CD4-positive, alpha-beta T cell (primary cell): Measurements from ENCODE around the gene BTG1. TPM values are rescaled to one million over a fixed set of nuclear protein-coding genes. Genes with fewer than 3 reads are reported as not detected.

Experiments used
- ATAC-seq: fragments of 200-7000 bp; cut with Tn5 transposase; one replicate; pipeline ENCODE4 v1.10.0; 2022; ENCODE audit warnings: mild to moderate bottlenecking; ENCODE audit not compliant: poor library complexity
- CTCF ChIA-PET: fragments of 350-600 bp; sonication (Branson Sonifier 250); formaldehyde crosslinking; loops from one replicate; lab custom pipeline; 2021; ENCODE audit warnings: antibody characterized with exemption, inconsistent platforms; lab: Charles Lee
- POLR2A ChIA-PET: fragments of 350-600 bp; sonication (Branson Sonifier 250); formaldehyde crosslinking; loops from one replicate; lab custom pipeline; 2021; ENCODE audit warnings: antibody characterized with exemption, inconsistent platforms; lab: Charles Lee
- DNase-seq, 14 experiments: peaks; one replicate each; pipeline ENCODE4 v3.0.0-alpha.2; 2013 to 2020; ENCODE audit warnings: mixed read lengths in 2 of 14
- H3K27ac ChIP-seq, 2 donors: one replicate each; pipeline versions ENCODE4 v1.5.1 to v1.7.0; 2013; ENCODE audit warnings: low read length in 2 of 2, low read depth in 1 of 2, mild to moderate bottlenecking in 1 of 2
- H3K27me3 ChIP-seq, 2 experiments: 1 replicate in 1 of 2; 2 replicates in 1 of 2; pipeline versions ENCODE4 v1.6.1 to v1.7.0; 2013; ENCODE audit warnings: low read length in 2 of 2, control low read depth in 1 of 2, mild to moderate bottlenecking in 1 of 2, moderate library complexity in 1 of 2; ENCODE audit not compliant: insufficient read depth in 2 of 2, control insufficient read depth in 1 of 2
- H3K36me3 ChIP-seq: one replicate; pipeline ENCODE4 v1.6.1; 2013; ENCODE audit warnings: low read length, control low read depth; ENCODE audit not compliant: insufficient read depth
- H3K4me1 ChIP-seq: one replicate; pipeline ENCODE4 v1.6.1; 2013; ENCODE audit warnings: low read length, control low read depth; ENCODE audit not compliant: insufficient read depth
- H3K4me3 ChIP-seq: one replicate; pipeline ENCODE4 v1.5.1; 2013; ENCODE audit warnings: mild to moderate bottlenecking, low read length, moderate library complexity
- H3K9me3 ChIP-seq, 2 experiments: 1 replicate in 1 of 2; 2 replicates in 1 of 2; pipeline versions ENCODE4 v1.6.1 to v1.7.0; 2013; ENCODE audit warnings: low read length in 2 of 2, mild to moderate bottlenecking in 2 of 2, control low read depth in 1 of 2, moderate library complexity in 1 of 2; ENCODE audit not compliant: control insufficient read depth in 1 of 2, insufficient read depth in 1 of 2
- H3K27ac Mint-ChIP-seq: one replicate; pipeline ENCODE4 v1.8.0; 2020; ENCODE audit warnings: mixed read lengths
- H3K27me3 Mint-ChIP-seq: one replicate; pipeline ENCODE4 v1.8.0; 2021; ENCODE audit warnings: mixed read lengths
- H3K36me3 Mint-ChIP-seq: one replicate; pipeline ENCODE4 v1.8.0; 2021; ENCODE audit warnings: low read depth, mixed read lengths
- H3K4me1 Mint-ChIP-seq: one replicate; pipeline ENCODE4 v1.8.0; 2021; ENCODE audit warnings: low read depth, mixed read lengths
- H3K4me3 Mint-ChIP-seq: one replicate; pipeline ENCODE4 v1.8.0; 2020; ENCODE audit warnings: mild to moderate bottlenecking, mixed read lengths
- H3K9me3 Mint-ChIP-seq: one replicate; pipeline ENCODE4 v1.8.0; 2020; ENCODE audit warnings: mixed read lengths
- CTCF ChIP-seq: fragments of 200-600 bp; IDR thresholded peaks from one replicate; pipeline ENCODE4 v1.8.0; 2022; ENCODE audit warnings: antibody characterized with exemption, mild to moderate bottlenecking
- intact Hi-C, 2 experiments: fragments of 100-400 bp; cut with DNase I in 1 of 2; cut with micrococcal nuclease in 1 of 2; formaldehyde crosslinking; loops; one replicate each; pipeline versions ENCODE4 v1.15.1 to v1.9.0; 2023 to 2025; cut with DNase I, micrococcal nuclease
- total RNA-seq, 174 experiments: library from RNA in 2 of 174; stranded (reverse) in 2 of 174; gene quantifications; one replicate each; pipeline ENCODE4 v1.2.3 and lab custom pipeline; 2021 to 2026

The BTG1 gene
- total RNA-seq, 2 experiments from 2014 or later, result 1,698 to 1,774 TPM

GRCh38 chr12:92111256-92111655, 34.4 kb downstream of the BTG1 start:
- Histone ChIP-seq H3K36me3 (no peaks in the 10 kb centered on the region), H3K4me3 (no peak overlapping the region), H3K27me3 (no peaks in the 10 kb centered on the region), H3K4me1 (peaks cover 27% of the 10 kb centered on the region), H3K9me3 (no peaks in the 10 kb centered on the region), H3K27ac (no peak overlapping the region)
- POLR2A ChIA-PET, result interaction anchor here (0.6 to 2.0 kb wide), 7 partner anchors 13 to 123 kb away, joined by 3 to 13 read pairs (median 4); partner anchors contain the start of gene BTG1
- H3K4me1 Mint-ChIP-seq, result peaks cover 88% of the 10 kb centered on the region
- H3K9me3 Mint-ChIP-seq, result no peaks in the 10 kb centered on the region
- no peaks in the 10 kb centered on the region for H3K27me3 Mint-ChIP-seq
- peak overlapping the region; percentile 42 for H3K27ac Mint-ChIP-seq
- H3K4me3 Mint-ChIP-seq, result peak overlapping the region; percentile 36
- DNase-seq (no peak), ATAC-seq (no peak)
- H3K36me3 Mint-ChIP-seq, result peaks cover 44% of the 10 kb centered on the region
- CTCF ChIA-PET, result interaction anchor here (0.8 kb wide), 1 partner anchor 9 kb away, joined by 4 read pairs; no protein-coding TSS in a partner anchor
- intact Hi-C loops, result no loop called here
- no peak for TF ChIP-seq CTCF

- no peaks in the 10 kb centered on the region for H3K9me3 Mint-ChIP-seq
- no peaks in the 10 kb centered on the region for H3K27me3 ChIP-seq
- intact Hi-C loops, result no loop called here
- ChIA-PET POLR2A (interaction anchor here (1.0 to 1.7 kb wide), 3 partner anchors 23 to 77 kb away, joined by 3 to 6 read pairs (median 5); partner anchors contain the start of gene BTG1), CTCF (interaction anchor here (0.7 kb wide), 1 partner anchor 307 kb away, joined by 4 read pairs; no protein-coding TSS in a partner anchor)
- peaks cover 89% of the 10 kb centered on the region for H3K4me1 Mint-ChIP-seq
- no peak for ATAC-seq
- H3K27ac Mint-ChIP-seq, result peak overlapping the region; percentile 42
- peak overlapping the region; percentile 36 for H3K4me3 Mint-ChIP-seq
- TF ChIP-seq CTCF, result no peak
- no peak overlapping the region for H3K27ac ChIP-seq
- H3K36me3 Mint-ChIP-seq, result peaks cover 44% of the 10 kb centered on the region
- H3K4me3 ChIP-seq, result no peak overlapping the region
- H3K9me3 ChIP-seq, result no peaks in the 10 kb centered on the region
- DNase-seq, result no peak
- H3K4me1 ChIP-seq, result peaks cover 30% of the 10 kb centered on the region
- H3K36me3 ChIP-seq, result no peaks in the 10 kb centered on the region
- H3K27me3 Mint-ChIP-seq, result no peaks in the 10 kb centered on the region
Observed at GRCh38 chr12:92110083-92110640, 35.5 kb downstream of the BTG1 start.

GRCh38 chr12:92109613-92110012, 36.0 kb downstream of the BTG1 start:
- Mint-ChIP-seq H3K36me3 (peaks cover 40% of the 10 kb centered on the region), H3K4me3 (peak overlapping the region; percentile 36), H3K4me1 (peaks cover 87% of the 10 kb centered on the region), H3K27me3 (no peaks in the 10 kb centered on the region), H3K9me3 (no peaks in the 10 kb centered on the region), H3K27ac (peak overlapping the region; percentile 42)
- POLR2A ChIA-PET, result interaction anchor here (1.0 to 1.7 kb wide), 3 partner anchors 23 to 77 kb away, joined by 3 to 6 read pairs (median 5); partner anchors contain the start of gene BTG1
- intact Hi-C loops, result no loop called here
- no peaks in the 10 kb centered on the region for H3K9me3 ChIP-seq
- CTCF ChIA-PET, result no interaction called here
- no peak for ATAC-seq
- H3K36me3 ChIP-seq, result no peaks in the 10 kb centered on the region
- H3K4me1 ChIP-seq, result peaks cover 27% of the 10 kb centered on the region
- H3K4me3 ChIP-seq, result no peak overlapping the region
- no peak for TF ChIP-seq CTCF
- DNase-seq, result no peak
- no peaks in the 10 kb centered on the region for H3K27me3 ChIP-seq
- no peak overlapping the region for H3K27ac ChIP-seq
